IPS-15b (cell line): ENCODE results near the gene FAM170A.

Experiments used
- H3K27me3 ChIP-seq: one replicate; pipeline ENCODE4 v1.6.1; 2013; ENCODE audit warnings: low read length; ENCODE audit not compliant: control insufficient read depth, insufficient read depth
- H3K36me3 ChIP-seq: one replicate; pipeline ENCODE4 v1.6.1; 2013; ENCODE audit warnings: low read length; ENCODE audit not compliant: control insufficient read depth, insufficient read depth
- H3K4me1 ChIP-seq: one replicate; pipeline ENCODE4 v1.6.1; 2013; ENCODE audit warnings: mild to moderate bottlenecking, low read length; ENCODE audit not compliant: control insufficient read depth, insufficient read depth
- H3K4me3 ChIP-seq: one replicate; pipeline ENCODE4 v1.5.1; 2013; ENCODE audit warnings: low read depth, low read length
- H3K9ac ChIP-seq: one replicate; pipeline ENCODE4 v1.6.1; 2013; ENCODE audit warnings: low read depth, mild to moderate bottlenecking, low read length
- H3K9me3 ChIP-seq: one replicate; pipeline ENCODE4 v1.6.1; 2013; ENCODE audit warnings: mild to moderate bottlenecking, low read length; ENCODE audit not compliant: control insufficient read depth, insufficient read depth

The FAM170A gene, protein sequence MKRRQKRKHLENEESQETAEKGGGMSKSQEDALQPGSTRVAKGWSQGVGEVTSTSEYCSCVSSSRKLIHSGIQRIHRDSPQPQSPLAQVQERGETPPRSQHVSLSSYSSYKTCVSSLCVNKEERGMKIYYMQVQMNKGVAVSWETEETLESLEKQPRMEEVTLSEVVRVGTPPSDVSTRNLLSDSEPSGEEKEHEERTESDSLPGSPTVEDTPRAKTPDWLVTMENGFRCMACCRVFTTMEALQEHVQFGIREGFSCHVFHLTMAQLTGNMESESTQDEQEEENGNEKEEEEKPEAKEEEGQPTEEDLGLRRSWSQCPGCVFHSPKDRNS

GRCh38 chr5:119629339-119629738 lies at the start of gene FAM170A:
TSS of gene FAM170A (plus strand) at chr5:119629558. CDS start at chr5:119629769, 211 bp downstream.
- H3K27me3 ChIP-seq = no peaks in the 10 kb centered on the region
- peaks cover 2% of the 10 kb centered on the region for H3K4me1 ChIP-seq
- no peak within 1 kb of the TSS for H3K9ac ChIP-seq
- no peak within 1 kb of the TSS for H3K4me3 ChIP-seq
- no peaks in the 10 kb centered on the region for H3K9me3 ChIP-seq
- H3K36me3 ChIP-seq = no peaks in the 10 kb centered on the region

- no peak overlapping the region for H3K4me3 ChIP-seq
- H3K4me1 ChIP-seq = peaks cover 8% of the 10 kb centered on the region
- H3K36me3 ChIP-seq = no peaks in the 10 kb centered on the region
- H3K9ac ChIP-seq = no peak overlapping the region
- no peaks in the 10 kb centered on the region for H3K9me3 ChIP-seq
- no peaks in the 10 kb centered on the region for H3K27me3 ChIP-seq
Observed at GRCh38 chr5:119582987-119583386, 46.4 kb upstream of the FAM170A start.

DNA sequence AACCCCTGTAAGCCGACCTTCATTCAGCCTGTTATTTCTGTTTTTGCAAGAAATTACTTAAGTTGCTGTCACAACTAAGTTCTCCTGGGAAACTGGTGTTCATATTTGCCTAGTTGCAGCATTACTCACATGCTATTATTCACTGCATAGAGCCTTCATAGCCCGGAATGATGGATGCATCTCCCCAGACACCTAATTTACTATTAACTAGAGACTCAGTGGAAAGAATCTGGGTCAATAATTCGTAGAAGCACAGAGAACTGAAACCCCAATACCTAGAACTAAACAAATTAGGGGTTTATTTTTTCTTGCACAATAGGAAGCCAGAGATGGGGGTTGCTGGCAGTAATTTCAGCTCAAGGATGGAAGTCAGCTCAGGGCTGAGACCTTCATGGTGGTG lies 45.7 kb upstream of the FAM170A start:
- no peak overlapping the region for H3K4me3 ChIP-seq
- no peaks in the 10 kb centered on the region for H3K27me3 ChIP-seq
- H3K36me3 ChIP-seq = no peaks in the 10 kb centered on the region
- H3K4me1 ChIP-seq = peaks cover 8% of the 10 kb centered on the region
- no peaks in the 10 kb centered on the region for H3K9me3 ChIP-seq
- no peak overlapping the region for H3K9ac ChIP-seq

DNA sequence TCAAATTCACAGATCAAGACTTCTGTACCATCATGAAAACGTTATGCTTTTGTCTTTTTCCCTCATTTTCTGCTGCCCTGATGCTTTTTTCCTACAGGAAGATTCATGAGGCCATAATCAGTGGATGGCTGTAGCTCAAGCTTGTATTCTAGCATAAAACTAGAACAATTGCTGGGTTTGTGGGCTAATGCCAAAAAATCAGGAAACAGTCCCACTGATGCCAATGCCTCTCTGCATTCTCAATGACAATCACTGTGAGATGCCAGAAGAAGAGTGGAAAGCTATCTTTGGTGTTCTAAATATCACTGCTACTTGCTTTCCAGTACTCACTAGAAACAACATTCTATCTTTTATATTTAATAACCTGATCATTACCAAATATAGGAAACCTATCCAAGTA lies 33.3 kb upstream of the FAM170A start:
- Histone ChIP-seq H3K36me3 (no peaks in the 10 kb centered on the region), H3K4me3 (no peak overlapping the region), H3K4me1 (no peaks in the 10 kb centered on the region), H3K9ac (no peak overlapping the region), H3K9me3 (no peaks in the 10 kb centered on the region), H3K27me3 (no peaks in the 10 kb centered on the region)

DNA sequence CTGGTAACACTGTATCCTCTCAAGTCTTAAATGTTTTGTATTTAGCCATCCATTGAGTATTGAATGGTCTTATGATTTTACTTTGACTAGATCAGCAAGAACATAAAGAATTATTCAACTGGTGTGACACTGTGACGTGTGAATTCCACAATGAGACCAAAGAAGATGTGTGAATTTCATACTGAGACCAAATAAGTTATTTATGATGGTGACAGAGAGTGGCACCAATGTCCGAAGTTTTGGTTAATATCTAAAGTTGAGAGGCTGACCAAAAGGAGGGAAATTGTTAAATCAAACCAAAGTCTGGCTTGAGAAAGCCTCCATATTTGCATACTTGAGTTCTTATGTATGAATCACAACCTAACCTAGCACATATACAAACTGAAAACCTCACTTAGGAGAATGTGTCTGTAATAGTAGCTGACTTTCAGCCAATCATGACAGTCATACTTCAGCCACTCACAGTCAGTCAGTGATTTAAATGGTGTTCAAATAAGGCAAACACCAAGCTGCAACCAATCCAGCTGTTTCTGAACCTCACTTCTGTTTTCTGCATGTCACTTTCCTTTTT lies 31.5 kb upstream of the FAM170A start:
- H3K27me3 ChIP-seq = no peaks in the 10 kb centered on the region
- H3K4me3 ChIP-seq = no peak overlapping the region
- no peaks in the 10 kb centered on the region for H3K9me3 ChIP-seq
- H3K9ac ChIP-seq = no peak overlapping the region
- H3K4me1 ChIP-seq = no peaks in the 10 kb centered on the region
- H3K36me3 ChIP-seq = no peaks in the 10 kb centered on the region

- no peaks in the 10 kb centered on the region for H3K4me1 ChIP-seq
- no peak overlapping the region for H3K9ac ChIP-seq
- H3K36me3 ChIP-seq = no peaks in the 10 kb centered on the region
- no peaks in the 10 kb centered on the region for H3K27me3 ChIP-seq
- H3K4me3 ChIP-seq = no peak overlapping the region
- H3K9me3 ChIP-seq = no peaks in the 10 kb centered on the region
Observed at GRCh38 chr5:119613937-119614336, 15.4 kb upstream of the FAM170A start.

DNA sequence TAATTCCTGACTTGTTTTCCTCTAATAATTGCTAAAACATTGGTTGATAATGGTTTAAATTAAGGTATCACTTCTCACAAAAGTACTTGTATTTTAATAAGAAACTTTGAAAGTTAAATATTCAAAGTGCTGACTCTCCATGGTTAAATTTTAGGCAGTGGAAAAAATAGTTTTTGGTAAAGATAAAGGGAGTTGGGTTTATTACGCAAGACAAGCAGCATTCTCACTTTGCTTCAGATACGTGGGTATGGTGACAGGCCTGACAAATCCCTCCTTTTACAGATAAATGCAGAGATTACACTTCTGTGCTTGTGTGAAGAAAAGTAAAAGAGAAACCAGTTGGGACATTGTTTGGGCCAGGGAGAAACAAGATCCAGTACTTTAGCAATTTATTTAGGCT lies 14.5 kb upstream of the FAM170A start:
- H3K9me3 ChIP-seq = no peaks in the 10 kb centered on the region
- no peaks in the 10 kb centered on the region for H3K27me3 ChIP-seq
- no peaks in the 10 kb centered on the region for H3K4me1 ChIP-seq
- H3K4me3 ChIP-seq = no peak overlapping the region
- H3K36me3 ChIP-seq = no peaks in the 10 kb centered on the region
- H3K9ac ChIP-seq = no peak overlapping the region

- Histone ChIP-seq H3K4me1 (peaks cover 2% of the 10 kb centered on the region), H3K9ac (no peak overlapping the region), H3K27me3 (no peaks in the 10 kb centered on the region)
Observed at GRCh38 chr5:119626086-119626485, 3.3 kb upstream of the FAM170A start.

DNA sequence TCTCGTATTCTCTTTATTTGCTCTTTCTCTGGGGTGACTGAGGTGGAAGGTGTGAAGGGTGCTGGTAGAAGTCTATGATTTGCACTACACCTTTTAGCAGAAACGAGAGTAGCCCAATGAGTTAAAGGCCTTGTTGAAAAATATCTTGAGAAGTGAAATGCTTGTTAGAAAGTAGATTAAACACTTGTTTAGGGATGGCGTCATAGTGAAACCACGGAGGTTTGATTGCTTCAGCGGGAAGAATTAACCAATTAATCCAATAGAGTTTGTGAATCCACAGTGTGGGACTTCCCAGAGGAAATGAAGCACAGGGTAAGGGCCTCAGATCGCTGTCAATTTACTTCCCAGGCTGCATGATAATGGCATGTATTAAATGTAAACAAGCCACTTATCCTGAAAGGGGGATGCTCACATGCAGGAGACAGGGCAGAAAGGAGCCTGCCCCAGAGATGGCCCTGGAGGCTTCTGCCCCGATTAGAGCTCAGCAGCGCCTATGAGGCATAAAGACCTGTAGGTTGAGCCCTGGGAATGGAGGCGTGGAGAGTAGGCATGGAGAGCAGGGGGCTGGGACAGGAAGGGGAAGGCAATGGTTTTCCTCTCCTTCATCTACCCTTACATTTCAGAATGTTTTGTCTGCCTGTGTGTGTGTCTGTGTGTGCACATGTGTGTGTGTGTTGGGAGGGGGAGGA lies 1.5 kb downstream of the FAM170A start:
- H3K27me3 ChIP-seq = no peaks in the 10 kb centered on the region
- H3K9ac ChIP-seq = no peak overlapping the region
- no peaks in the 10 kb centered on the region for H3K36me3 ChIP-seq
- H3K4me3 ChIP-seq = no peak overlapping the region
- peaks cover 2% of the 10 kb centered on the region for H3K4me1 ChIP-seq
- H3K9me3 ChIP-seq = no peaks in the 10 kb centered on the region

More at GRCh38 chr5:119626086-119626485, 3.3 kb upstream of the FAM170A start:
- Histone ChIP-seq H3K4me3 (no peak overlapping the region), H3K9me3 (no peaks in the 10 kb centered on the region), H3K36me3 (no peaks in the 10 kb centered on the region)

- Histone ChIP-seq H3K4me1 (peaks cover 2% of the 10 kb centered on the region), H3K4me3 (no peak overlapping the region), H3K36me3 (no peaks in the 10 kb centered on the region), H3K9me3 (no peaks in the 10 kb centered on the region), H3K27me3 (no peaks in the 10 kb centered on the region), H3K9ac (no peak overlapping the region)
Observed at GRCh38 chr5:119631660-119632059, 2.3 kb downstream of the FAM170A start.

DNA sequence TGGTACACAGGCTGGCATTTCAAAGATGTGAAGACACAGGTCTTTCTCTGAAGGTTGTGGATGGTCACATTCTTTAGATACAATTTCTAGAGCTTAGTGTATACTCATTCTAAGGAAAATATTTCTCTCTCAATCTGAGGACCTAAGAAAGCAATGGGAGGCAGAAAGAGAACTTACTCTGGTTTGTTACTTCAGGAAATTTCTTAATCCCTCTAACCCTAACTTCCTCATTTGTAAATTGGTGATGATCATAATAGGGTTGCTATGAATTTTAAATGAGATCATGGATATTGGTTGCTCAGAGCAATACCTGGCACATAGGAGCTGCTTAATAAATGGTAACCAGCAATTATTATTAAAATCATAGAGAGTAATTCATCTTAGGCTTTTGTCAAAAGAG lies 22.1 kb downstream of the FAM170A start:
- H3K4me3 ChIP-seq = no peak overlapping the region
- H3K9me3 ChIP-seq = no peaks in the 10 kb centered on the region
- H3K27me3 ChIP-seq = no peaks in the 10 kb centered on the region
- no peak overlapping the region for H3K9ac ChIP-seq
- no peaks in the 10 kb centered on the region for H3K4me1 ChIP-seq
- H3K36me3 ChIP-seq = no peaks in the 10 kb centered on the region

- no peaks in the 10 kb centered on the region for H3K27me3 ChIP-seq
- H3K9ac ChIP-seq = no peak overlapping the region
- H3K36me3 ChIP-seq = no peaks in the 10 kb centered on the region
- no peaks in the 10 kb centered on the region for H3K9me3 ChIP-seq
- no peak overlapping the region for H3K4me3 ChIP-seq
- H3K4me1 ChIP-seq = no peaks in the 10 kb centered on the region
Observed at GRCh38 chr5:119655061-119655460, 25.7 kb downstream of the FAM170A start.
